OCI-LY1 (cell line): ENCODE measurements around the gene TP73.

Experiments
- EZH2 ChIP-seq: fragments of 200-600 bp; sonication (generic), shearing (Covaris generic); IDR thresholded peaks from 2 replicates; pipeline ENCODE4 v1.8.0; 2017; ENCODE audit warnings: borderline replicate concordance, mixed run types, mild to moderate bottlenecking, antibody characterized with exemption, low read length, moderate library complexity, mixed read lengths
- TF ChIP-seq, protein P1 (sequence below): fragments of 200-600 bp; sonication (generic), shearing (Covaris generic); IDR thresholded peaks from 2 replicates; pipeline ENCODE4 v1.5.1; 2017; ENCODE audit warnings: mild to moderate bottlenecking, antibody characterized with exemption, low read length, moderate library complexity, mixed read lengths

DNA sequence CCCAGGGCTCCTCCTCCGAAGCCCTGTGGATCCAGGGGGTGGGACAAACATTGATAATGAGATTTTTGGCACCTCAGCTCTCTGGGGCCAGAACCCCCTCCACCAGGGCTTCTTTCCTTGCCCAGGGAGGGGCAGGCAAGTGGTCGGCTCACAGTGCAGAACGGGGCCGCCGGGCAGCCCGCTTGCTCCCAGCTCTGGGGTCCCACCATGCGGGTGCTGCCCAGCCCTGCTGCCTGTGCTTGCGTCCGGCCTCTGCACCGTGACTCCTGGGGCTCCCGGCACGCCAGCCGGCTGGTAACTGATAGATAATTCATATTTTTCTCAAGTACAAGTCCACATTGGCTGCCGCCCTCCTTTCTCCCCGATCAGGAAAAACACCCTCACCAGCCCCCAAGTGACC is 57.9 kb downstream of the TP73 start:
- TF ChIP-seq, protein P1, sequence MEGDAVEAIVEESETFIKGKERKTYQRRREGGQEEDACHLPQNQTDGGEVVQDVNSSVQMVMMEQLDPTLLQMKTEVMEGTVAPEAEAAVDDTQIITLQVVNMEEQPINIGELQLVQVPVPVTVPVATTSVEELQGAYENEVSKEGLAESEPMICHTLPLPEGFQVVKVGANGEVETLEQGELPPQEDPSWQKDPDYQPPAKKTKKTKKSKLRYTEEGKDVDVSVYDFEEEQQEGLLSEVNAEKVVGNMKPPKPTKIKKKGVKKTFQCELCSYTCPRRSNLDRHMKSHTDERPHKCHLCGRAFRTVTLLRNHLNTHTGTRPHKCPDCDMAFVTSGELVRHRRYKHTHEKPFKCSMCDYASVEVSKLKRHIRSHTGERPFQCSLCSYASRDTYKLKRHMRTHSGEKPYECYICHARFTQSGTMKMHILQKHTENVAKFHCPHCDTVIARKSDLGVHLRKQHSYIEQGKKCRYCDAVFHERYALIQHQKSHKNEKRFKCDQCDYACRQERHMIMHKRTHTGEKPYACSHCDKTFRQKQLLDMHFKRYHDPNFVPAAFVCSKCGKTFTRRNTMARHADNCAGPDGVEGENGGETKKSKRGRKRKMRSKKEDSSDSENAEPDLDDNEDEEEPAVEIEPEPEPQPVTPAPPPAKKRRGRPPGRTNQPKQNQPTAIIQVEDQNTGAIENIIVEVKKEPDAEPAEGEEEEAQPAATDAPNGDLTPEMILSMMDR = no peak
- no peak for TF ChIP-seq EZH2
